A549 (cell line): ENCODE results near the gene OR10X1. TPM values are rescaled to one million over a fixed set of nuclear protein-coding genes. Genes with fewer than 3 reads are reported as not detected.

Source experiments
- ATAC-seq, 2 experiments: fragments of 200-7000 bp in 1 of 2; fragments of >200 bp in 1 of 2; cut with Nextera tagmentation in 1 of 2; cut with Tn5 transposase in 1 of 2; 3 replicates each; pipeline versions ENCODE4 v1.8.0 to v1.9.1; 2018 to 2020; ENCODE audit warnings: mild to moderate bottlenecking in 1 of 2, moderate library complexity in 1 of 2
- CTCF ChIA-PET: fragments of 300-600 bp; sonication (Branson Sonifier 250); formaldehyde crosslinking; extraction: SDS; loops from one replicate; lab custom pipeline; 2021; ENCODE audit warnings: antibody characterized with exemption, inconsistent platforms; lab: Yijun Ruan, JAX
- POLR2A ChIA-PET: fragments of 350-600 bp; formaldehyde crosslinking; extraction: SDS; loops from one replicate; lab custom pipeline; 2021; ENCODE audit warnings: antibody characterized with exemption, inconsistent platforms; lab: Yijun Ruan, JAX
- DNase-seq, 2 experiments: peaks; one replicate each; pipeline versions ENCODE4 v3.0.0 to v3.0.0-alpha.2; 2011 to 2016; ENCODE audit warnings: low read depth in 1 of 2, low spot score in 1 of 2
- FAIRE-seq: peaks from 2 replicates; lab custom pipeline; 2011; peaks lifted over from hg19 to GRCh38; lab: Jason Lieb, UNC
- H3K27ac ChIP-seq, 2 experiments: fragments of >200 bp; sonication (Bioruptor Twin); formaldehyde crosslinking; 3 replicates each; pipeline ENCODE4 v1.5.1; 2016 to 2017
- H3K4me1 ChIP-seq: fragments of >200 bp; sonication (Bioruptor Twin); formaldehyde crosslinking; 3 replicates; pipeline ENCODE4 v1.6.1; 2016
- H3K4me2 ChIP-seq: fragments of >200 bp; sonication (Bioruptor Twin); formaldehyde crosslinking; 3 replicates; pipeline ENCODE4 v1.6.1; 2016
- H3K4me3 ChIP-seq: fragments of >200 bp; sonication (Bioruptor Twin); formaldehyde crosslinking; 3 replicates; pipeline ENCODE4 v1.5.1; 2016
- H3K9me3 ChIP-seq: fragments of >200 bp; sonication (Bioruptor Twin); formaldehyde crosslinking; 3 replicates; pipeline ENCODE4 v1.6.1; 2016
- BHLHE40 ChIP-seq: IDR thresholded peaks from 2 replicates; pipeline ENCODE4 v1.6.1; 2012; ENCODE audit warnings: low read depth, low read length, inconsistent platforms
- CBX8 ChIP-seq: fragments of 200-600 bp; sonication (generic); IDR thresholded peaks from 2 replicates; pipeline ENCODE4 v1.6.1; 2016
- CEBPB ChIP-seq, 2 experiments: fragments of >200 bp in 1 of 2; sonication (Bioruptor Twin) in 1 of 2; formaldehyde crosslinking in 1 of 2; IDR thresholded peaks; 2 replicates each; pipeline ENCODE4 v1.6.1; 2012 to 2016
- CHD2 ChIP-seq: fragments of 150-350 bp; IDR thresholded peaks from 2 replicates; pipeline ENCODE4 v1.6.1; 2014; ENCODE audit warnings: low read length; ENCODE audit not compliant: partially characterized antibody
- CHD4 ChIP-seq: fragments of 200-600 bp; sonication (generic); IDR thresholded peaks from 2 replicates; pipeline ENCODE4 v1.6.1; 2016; ENCODE audit warnings: antibody characterized with exemption, mild to moderate bottlenecking, borderline replicate concordance
- EP300 ChIP-seq, 2 experiments: fragments of >200 bp; sonication (Bioruptor Twin); formaldehyde crosslinking; IDR thresholded peaks; 2 replicates in 1 of 2; 3 replicates in 1 of 2; pipeline ENCODE4 v1.6.1; 2016 to 2017
- ESRRA ChIP-seq: fragments of 150-350 bp; IDR thresholded peaks from 2 replicates; pipeline ENCODE4 v1.6.1; 2014; ENCODE audit warnings: mild to moderate bottlenecking, low read length, borderline replicate concordance
- FOSB ChIP-seq: fragments of 250-450 bp; sonication (Bioruptor Pico); IDR thresholded peaks from 2 replicates; pipeline ENCODE4 v1.5.0; 2020; ENCODE audit warnings: mild to moderate bottlenecking, moderate library complexity
- FOSL2 ChIP-seq, 2 experiments: fragments of 450-650 bp in 1 of 2; fragments of >200 bp in 1 of 2; sonication (Bioruptor Twin) in 1 of 2; formaldehyde crosslinking; IDR thresholded peaks; 2 replicates each; pipeline versions ENCODE4 v1.5.0 to v1.6.1; 2016 to 2020; ENCODE audit warnings: mild to moderate bottlenecking in 1 of 2, moderate library complexity in 1 of 2
- HEYL ChIP-seq: fragments of 250-450 bp; sonication (Bioruptor Pico); IDR thresholded peaks from 2 replicates; pipeline ENCODE4 v1.8.0; 2021; ENCODE audit warnings: mild to moderate bottlenecking, moderate library complexity
- HMGXB4 ChIP-seq: fragments of 250-450 bp; sonication (Bioruptor Pico); IDR thresholded peaks from 2 replicates; pipeline ENCODE4 v1.5.0; 2021; ENCODE audit warnings: mild to moderate bottlenecking, moderate library complexity, borderline replicate concordance
- HOXB13 ChIP-seq: fragments of 250-450 bp; sonication (Bioruptor Pico); IDR thresholded peaks from 2 replicates; pipeline ENCODE4 v1.5.0; 2020; ENCODE audit warnings: low read depth, mild to moderate bottlenecking, moderate library complexity
- HOXB5 ChIP-seq: fragments of 250-450 bp; sonication (Bioruptor Pico); IDR thresholded peaks from 2 replicates; pipeline ENCODE4 v1.5.0; 2020; ENCODE audit warnings: mild to moderate bottlenecking, moderate library complexity
- KDM1A ChIP-seq: fragments of 200-600 bp; sonication (generic); IDR thresholded peaks from 2 replicates; pipeline ENCODE4 v1.6.1; 2016; ENCODE audit warnings: low read depth, mild to moderate bottlenecking
- MAFK ChIP-seq: fragments of 450-650 bp; IDR thresholded peaks from 2 replicates; pipeline ENCODE4 v1.6.1; 2014; ENCODE audit not compliant: partially characterized antibody
- MAZ ChIP-seq: fragments of 150-350 bp; IDR thresholded peaks from 2 replicates; pipeline ENCODE4 v1.6.1; 2014; ENCODE audit warnings: antibody characterized with exemption, low read depth, low read length, borderline replicate concordance
- MYC ChIP-seq: IDR thresholded peaks from 2 replicates; pipeline ENCODE4 v1.6.1; 2012; ENCODE audit warnings: mild to moderate bottlenecking, inconsistent platforms, low read length, improper control_type of control experiment, borderline replicate concordance
- NPAS2 ChIP-seq: fragments of 250-450 bp; sonication (Bioruptor Pico); IDR thresholded peaks from 2 replicates; pipeline ENCODE4 v1.8.0; 2022; ENCODE audit warnings: mild to moderate bottlenecking, moderate library complexity, borderline replicate concordance
- PBX3 ChIP-seq: IDR thresholded peaks from 2 replicates; pipeline ENCODE4 v1.6.1; 2012
- POLR2A ChIP-seq: IDR thresholded peaks from 2 replicates; pipeline ENCODE4 v1.6.1; 2012; ENCODE audit warnings: mild to moderate bottlenecking, low read length
- RARB ChIP-seq: fragments of 250-450 bp; sonication (Bioruptor Pico); IDR thresholded peaks from 2 replicates; pipeline ENCODE4 v1.8.0; 2021; ENCODE audit warnings: mild to moderate bottlenecking, moderate library complexity
- RCOR1 ChIP-seq: fragments of 150-350 bp; IDR thresholded peaks from 2 replicates; pipeline ENCODE4 v1.6.1; 2014; ENCODE audit warnings: antibody characterized with exemption, low read length, low read depth
- RNF2 ChIP-seq: fragments of 200-600 bp; sonication (generic); IDR thresholded peaks from 2 replicates; pipeline ENCODE4 v1.6.1; 2016; ENCODE audit warnings: low read depth, mild to moderate bottlenecking, antibody characterized with exemption, moderate library complexity, borderline replicate concordance
- USF2 ChIP-seq: fragments of 450-650 bp; IDR thresholded peaks from 2 replicates; pipeline ENCODE4 v1.6.1; 2014; ENCODE audit warnings: antibody characterized with exemption
- ZC3H11A ChIP-seq: fragments of 450-650 bp; IDR thresholded peaks from 2 replicates; pipeline ENCODE4 v1.6.1; 2014; ENCODE audit warnings: antibody characterized with exemption, mild to moderate bottlenecking
- ZFP36 ChIP-seq: fragments of 450-650 bp; IDR thresholded peaks from 2 replicates; pipeline ENCODE4 v1.6.1; 2014; ENCODE audit warnings: borderline replicate concordance; ENCODE audit not compliant: partially characterized antibody
- ZSCAN20 ChIP-seq: fragments of 250-450 bp; sonication (Bioruptor Pico); IDR thresholded peaks from 2 replicates; pipeline ENCODE4 v1.8.0; 2022; ENCODE audit warnings: mild to moderate bottlenecking, moderate library complexity
- WGBS: methylation state at CpG from one replicate; pipeline ENCODE4 v1.1.6; 2017; ENCODE audit errors: missing lambda C conversion rate; 5-methylcytosine and 5-hydroxymethylcytosine counted together
- polyA plus RNA-seq, 4 experiments: library from polyadenylated mRNA; depleted of rRNA in 3 of 4; stranded (reverse); fragments of >200 nt; fragmentation: RNase III in 1 of 4; extraction: RNeasy Plus Mini Kit Qiagen cat#74134 plus additional on column Dnase treatment in 1 of 4; gene quantifications; 2 replicates in 3 of 4; 3 replicates in 1 of 4; pipeline ENCODE4 v1.2.3, GENCODE V29; 2011 to 2017

Gene OR10X1
- polyA plus RNA-seq, 2 of the 4 experiments (the other 2 are of a cell fraction), result not detected

GRCh38 chr1:158570480-158570879, 9.2 kb downstream of the OR10X1 start, which contains the start of gene OR6P1:
TSS of gene OR6P1 (minus strand) at chr1:158570580. CDS start at chr1:158563604, 6,976 bp downstream.
- POLR2A ChIA-PET, result no interaction called here
- no peaks in the 10 kb centered on the region for H3K9me3 ChIP-seq
- TF ChIP-seq CBX8 (no peak), EP300 (IDR thresholded peaks at IDR 0.05) (no peak), BHLHE40 (no peak), HEYL (no peak), POLR2A (no peak), PBX3 (no peak), FOSL2 (IDR thresholded peaks at IDR 0.05) (no peak), FOSL2 (CRISPR knock-in tag; IDR thresholded peaks at IDR 0.05) (no peak), HMGXB4 (CRISPR knock-in tag) (no peak), RARB (CRISPR knock-in tag) (no peak), CHD4 (no peak), RNF2 (no peak), RCOR1 (no peak), ESRRA (no peak), KDM1A (no peak), FOSB (CRISPR knock-in tag) (no peak), USF2 (no peak), HOXB13 (no peak), CHD2 (no peak), MAZ (no peak)
- 0% methylated on average over 3 of the region's 3 CpGs for WGBS
- no peak within 1 kb of the TSS for H3K4me2 ChIP-seq
- no peak for ATAC-seq
- no peak for DNase-seq
- no peaks in the 10 kb centered on the region for H3K4me1 ChIP-seq
- no peak within 1 kb of the TSS for H3K4me3 ChIP-seq
- no peak within 1 kb of the TSS for H3K27ac ChIP-seq
- CTCF ChIA-PET, result interaction anchor here (1.5 kb wide), 1 partner anchor 18 kb away, joined by 3 read pairs; no protein-coding TSS in a partner anchor
- FAIRE-seq, result no peak

- Histone ChIP-seq H3K27ac (no peak overlapping the region), H3K4me2 (no peak overlapping the region), H3K9me3 (no peaks in the 10 kb centered on the region), H3K4me1 (no peaks in the 10 kb centered on the region), H3K4me3 (no peak overlapping the region)
- POLR2A ChIA-PET, result no interaction called here
- no peak for TF ChIP-seq BHLHE40
- CTCF ChIA-PET, result no interaction called here
- DNase-seq (no peak), FAIRE-seq (no peak), ATAC-seq (no peak)
- 9% methylated on average over 2 of the region's 2 CpGs for WGBS
These were observed 15.1 kb downstream of the OR10X1 start for GRCh38 chr1:158564608-158565007.

GRCh38 chr1:158563853-158564252, 15.8 kb downstream of the OR10X1 start:
- 3% methylated on average over 2 of the region's 2 CpGs for WGBS
- ChIA-PET POLR2A (no interaction called here), CTCF (no interaction called here)
- no peak for FAIRE-seq
- no peak for DNase-seq
- H3K4me2 ChIP-seq, result no peak overlapping the region
- no peak for ATAC-seq
- H3K4me1 ChIP-seq, result no peaks in the 10 kb centered on the region
- H3K4me3 ChIP-seq, result no peak overlapping the region
- no peaks in the 10 kb centered on the region for H3K9me3 ChIP-seq
- H3K27ac ChIP-seq, result no peak overlapping the region
- TF ChIP-seq USF2 (no peak), MYC (no peak), ZSCAN20 (CRISPR knock-in tag) (no peak), HOXB13 (no peak), BHLHE40 (no peak), MAFK (no peak), PBX3 (no peak), CEBPB (IDR thresholded peaks at IDR 0.05) (no peak), EP300 (IDR thresholded peaks at IDR 0.05) (no peak), POLR2A (no peak), CHD2 (no peak), ZFP36 (no peak), ZC3H11A (no peak), NPAS2 (CRISPR knock-in tag) (no peak), HMGXB4 (CRISPR knock-in tag) (no peak), HOXB5 (CRISPR knock-in tag) (no peak)
